Measurements from ENCODE around the gene BAIAP2.

DNA sequence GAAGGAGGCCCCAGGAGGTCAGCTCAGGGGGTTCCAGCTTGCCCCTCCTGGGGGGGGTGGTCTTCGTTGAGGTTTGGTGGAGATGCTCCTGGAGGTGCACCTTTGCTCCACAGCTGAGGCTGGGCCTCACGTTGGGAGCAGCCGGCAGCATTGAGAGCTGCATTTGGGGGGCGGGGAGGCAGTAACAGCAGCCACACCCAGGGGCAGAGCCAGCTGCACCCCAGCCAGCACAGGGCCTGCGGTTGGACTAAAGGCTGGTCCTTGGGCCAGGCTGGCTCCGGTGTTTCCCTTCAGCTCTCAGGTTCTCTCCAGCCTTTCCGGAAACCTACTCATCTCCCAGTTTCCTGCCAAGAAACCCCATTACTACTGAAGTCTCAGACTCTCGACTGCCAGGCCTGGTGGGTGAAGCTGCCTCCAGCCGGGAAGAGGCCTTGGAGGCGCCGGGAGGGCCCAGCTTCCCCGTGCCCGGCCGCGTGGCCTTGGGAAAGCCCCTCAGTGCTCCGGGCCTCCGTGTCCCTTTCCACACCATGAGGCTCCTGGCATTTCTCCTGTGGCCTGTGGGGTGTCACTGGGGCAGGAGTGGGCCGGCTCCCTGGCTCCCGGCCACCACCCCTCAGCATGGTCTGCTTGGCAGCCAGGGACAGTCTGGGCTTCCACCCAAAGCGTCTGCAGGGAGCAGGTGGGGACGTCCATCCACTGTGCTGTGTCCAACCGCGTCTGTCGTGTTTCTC is 14.0 kb upstream of the BAIAP2 start:
- TF ChIP-seq, protein P1, sequence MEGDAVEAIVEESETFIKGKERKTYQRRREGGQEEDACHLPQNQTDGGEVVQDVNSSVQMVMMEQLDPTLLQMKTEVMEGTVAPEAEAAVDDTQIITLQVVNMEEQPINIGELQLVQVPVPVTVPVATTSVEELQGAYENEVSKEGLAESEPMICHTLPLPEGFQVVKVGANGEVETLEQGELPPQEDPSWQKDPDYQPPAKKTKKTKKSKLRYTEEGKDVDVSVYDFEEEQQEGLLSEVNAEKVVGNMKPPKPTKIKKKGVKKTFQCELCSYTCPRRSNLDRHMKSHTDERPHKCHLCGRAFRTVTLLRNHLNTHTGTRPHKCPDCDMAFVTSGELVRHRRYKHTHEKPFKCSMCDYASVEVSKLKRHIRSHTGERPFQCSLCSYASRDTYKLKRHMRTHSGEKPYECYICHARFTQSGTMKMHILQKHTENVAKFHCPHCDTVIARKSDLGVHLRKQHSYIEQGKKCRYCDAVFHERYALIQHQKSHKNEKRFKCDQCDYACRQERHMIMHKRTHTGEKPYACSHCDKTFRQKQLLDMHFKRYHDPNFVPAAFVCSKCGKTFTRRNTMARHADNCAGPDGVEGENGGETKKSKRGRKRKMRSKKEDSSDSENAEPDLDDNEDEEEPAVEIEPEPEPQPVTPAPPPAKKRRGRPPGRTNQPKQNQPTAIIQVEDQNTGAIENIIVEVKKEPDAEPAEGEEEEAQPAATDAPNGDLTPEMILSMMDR (IDR thresholded peaks at IDR 0.05; ENCODE audit: insufficient read depth, low read depth, low read length): no peak
- TF ChIP-seq EZH2 (IDR thresholded peaks at IDR 0.05; ENCODE audit: insufficient read depth, low read length): no peak
